Mesendoderm (in vitro differentiated cells): ENCODE measurements around the gene AGXT2.

Experiments
- DNase-seq: peaks from one replicate; pipeline ENCODE4 v3.0.0; 2013
- H2AK5ac ChIP-seq: 2 replicates; pipeline ENCODE4 v1.6.1; 2013; ENCODE audit warnings: low read length, inconsistent platforms
- H2BK120ac ChIP-seq: 2 replicates; pipeline ENCODE4 v1.6.1; 2013; ENCODE audit warnings: low read depth, mild to moderate bottlenecking, low read length, moderate library complexity, mixed read lengths
- H2BK15ac ChIP-seq: replicated peaks from 2 replicates; pipeline ENCODE4 v1.6.1; 2013; ENCODE audit warnings: low read depth, mild to moderate bottlenecking, moderate library complexity
- H2BK5ac ChIP-seq: 2 replicates; pipeline ENCODE4 v1.6.1; 2013; ENCODE audit warnings: low read length, inconsistent platforms
- H3K18ac ChIP-seq: 2 replicates; pipeline ENCODE4 v1.6.1; 2013; ENCODE audit warnings: mild to moderate bottlenecking, low read length, mixed read lengths
- H3K23ac ChIP-seq: one replicate; pipeline ENCODE4 v1.6.1; 2013; ENCODE audit warnings: low read length
- H3K27ac ChIP-seq: 2 replicates; pipeline ENCODE4 v1.5.1; 2013; ENCODE audit warnings: low read depth, mild to moderate bottlenecking, inconsistent platforms, low read length, moderate library complexity
- H3K27me3 ChIP-seq: 2 replicates; pipeline ENCODE4 v1.6.1; 2013; ENCODE audit warnings: low read length, control low read depth, mild to moderate bottlenecking, inconsistent platforms; ENCODE audit not compliant: insufficient read depth, poor library complexity
- H3K36me3 ChIP-seq: 2 replicates; pipeline ENCODE4 v1.6.1; 2013; ENCODE audit warnings: low read length, inconsistent platforms; ENCODE audit not compliant: control insufficient read depth, insufficient read depth
- H3K4ac ChIP-seq: one replicate; pipeline ENCODE4 v1.6.1; 2013; ENCODE audit warnings: low read depth, mild to moderate bottlenecking, low read length, moderate library complexity
- H3K4me1 ChIP-seq: 2 replicates; pipeline ENCODE4 v1.6.1; 2013; ENCODE audit warnings: low read depth, low read length, inconsistent platforms; ENCODE audit not compliant: control insufficient read depth
- H3K4me2 ChIP-seq: 2 replicates; pipeline ENCODE4 v1.6.1; 2013; ENCODE audit warnings: low read length
- H3K4me3 ChIP-seq: 2 replicates; pipeline ENCODE4 v1.5.1; 2013; ENCODE audit warnings: mild to moderate bottlenecking, low read length
- H3K56ac ChIP-seq: one replicate; pipeline ENCODE4 v1.6.1; 2013; ENCODE audit warnings: low read length
- H3K79me1 ChIP-seq: 2 replicates; pipeline ENCODE4 v1.6.1; 2013; ENCODE audit warnings: low read length, inconsistent platforms
- H3K79me2 ChIP-seq: 2 replicates; pipeline ENCODE4 v1.6.1; 2013; ENCODE audit warnings: mild to moderate bottlenecking, low read length; ENCODE audit not compliant: control insufficient read depth, insufficient read depth
- H3K9ac ChIP-seq: 2 replicates; pipeline ENCODE4 v1.6.1; 2013; ENCODE audit warnings: low read length, inconsistent platforms
- H4K5ac ChIP-seq: one replicate; pipeline ENCODE4 v1.6.1; 2013; ENCODE audit warnings: low read length
- H4K8ac ChIP-seq: one replicate; pipeline ENCODE4 v1.6.1; 2013; ENCODE audit warnings: low read depth, mild to moderate bottlenecking, control low read depth, low read length, moderate library complexity
- WGBS: extraction: QIAGEN DNeasy Blood & Tissue Kit; methylation state at CpG from one replicate; pipeline ENCODE4 v1.1.7; 2013; ENCODE audit warnings: low lambda C conversion rate, missing lambda C conversion rate; ENCODE audit not compliant: insufficient coverage; ENCODE audit errors: extremely low coverage; 5-methylcytosine and 5-hydroxymethylcytosine counted together

AGXT2 gene

GRCh38 chr5:35082530-35082929, 34.8 kb upstream of the AGXT2 start:
- Histone ChIP-seq H3K4me1 (no peaks in the 10 kb centered on the region), H3K4me3 (no peak overlapping the region)

GRCh38 chr5:35081134-35081533, 33.4 kb upstream of the AGXT2 start:
- Histone ChIP-seq H3K79me1 (no peaks in the 10 kb centered on the region), H2BK5ac (no peak overlapping the region), H3K27ac (no peak overlapping the region), H3K9ac (no peak overlapping the region), H4K5ac (no peak overlapping the region), H3K79me2 (no peaks in the 10 kb centered on the region), H2BK120ac (no peak overlapping the region), H3K4me1 (no peaks in the 10 kb centered on the region), H3K27me3 (no peaks in the 10 kb centered on the region), H3K18ac (no peak overlapping the region), H3K4ac (no peak overlapping the region), H3K36me3 (no peaks in the 10 kb centered on the region), H4K8ac (no peak overlapping the region), H3K4me3 (no peak overlapping the region), H2AK5ac (no peak overlapping the region), H3K4me2 (no peak overlapping the region), H2BK15ac (no peak overlapping the region), H3K56ac (no peak overlapping the region), H3K23ac (no peak overlapping the region)
- DNase-seq = no peak
- no CpG with 5 or more reads among the region's 6 CpGs for whole genome bisulfite sequencing

More at GRCh38 chr5:35082530-35082929, 34.8 kb upstream of the AGXT2 start:
- Histone ChIP-seq H2BK5ac (no peak overlapping the region), H3K9ac (no peak overlapping the region), H2BK15ac (no peak overlapping the region), H3K27me3 (no peaks in the 10 kb centered on the region), H3K27ac (no peak overlapping the region), H4K5ac (no peak overlapping the region), H3K18ac (no peak overlapping the region), H3K23ac (no peak overlapping the region), H3K79me2 (no peaks in the 10 kb centered on the region), H2AK5ac (no peak overlapping the region), H3K36me3 (no peaks in the 10 kb centered on the region), H2BK120ac (no peak overlapping the region), H3K4ac (no peak overlapping the region), H3K56ac (no peak overlapping the region), H4K8ac (no peak overlapping the region), H3K79me1 (no peaks in the 10 kb centered on the region), H3K4me2 (no peak overlapping the region)
- WGBS = no CpG with 5 or more reads among the region's 3 CpGs
- DNase-seq = no peak

- no peak overlapping the region for H3K4ac ChIP-seq
- H3K36me3 ChIP-seq = no peaks in the 10 kb centered on the region
- H3K27me3 ChIP-seq = no peaks in the 10 kb centered on the region
- H2BK120ac ChIP-seq = no peak overlapping the region
- no peak overlapping the region for H3K4me2 ChIP-seq
- H2AK5ac ChIP-seq = no peak overlapping the region
- H3K79me2 ChIP-seq = no peaks in the 10 kb centered on the region
- no peaks in the 10 kb centered on the region for H3K4me1 ChIP-seq
- no peak overlapping the region for H3K23ac ChIP-seq
- H3K27ac ChIP-seq = no peak overlapping the region
- no peak overlapping the region for H3K18ac ChIP-seq
- whole genome bisulfite sequencing = no CpG with 5 or more reads among the region's 4 CpGs
- H2BK5ac ChIP-seq = no peak overlapping the region
- no peaks in the 10 kb centered on the region for H3K79me1 ChIP-seq
- no peak for DNase-seq
- no peak overlapping the region for H3K9ac ChIP-seq
- H3K4me3 ChIP-seq = no peak overlapping the region
- no peak overlapping the region for H4K5ac ChIP-seq
- no peak overlapping the region for H3K56ac ChIP-seq
- H2BK15ac ChIP-seq = no peak overlapping the region
- no peak overlapping the region for H4K8ac ChIP-seq
Measured at GRCh38 chr5:35073160-35073559, 25.4 kb upstream of the AGXT2 start.

GRCh38 chr5:35069188-35069587, 21.4 kb upstream of the AGXT2 start:
- no peak overlapping the region for H3K9ac ChIP-seq
- WGBS = no CpG with 5 or more reads among the region's 1 CpG
- no peak overlapping the region for H3K4me2 ChIP-seq
- H3K56ac ChIP-seq = no peak overlapping the region
- H2AK5ac ChIP-seq = no peak overlapping the region
- H2BK5ac ChIP-seq = no peak overlapping the region
- H4K8ac ChIP-seq = no peak overlapping the region
- no peak overlapping the region for H3K18ac ChIP-seq
- H3K4me1 ChIP-seq = no peaks in the 10 kb centered on the region
- DNase-seq = no peak
- H3K4me3 ChIP-seq = no peak overlapping the region
- H3K23ac ChIP-seq = no peak overlapping the region
- no peak overlapping the region for H2BK15ac ChIP-seq
- H3K36me3 ChIP-seq = no peaks in the 10 kb centered on the region
- H2BK120ac ChIP-seq = no peak overlapping the region
- no peak overlapping the region for H3K4ac ChIP-seq
- H3K27ac ChIP-seq = no peak overlapping the region
- H3K27me3 ChIP-seq = no peaks in the 10 kb centered on the region
- no peaks in the 10 kb centered on the region for H3K79me2 ChIP-seq
- H3K79me1 ChIP-seq = no peaks in the 10 kb centered on the region
- H4K5ac ChIP-seq = no peak overlapping the region

- no peak overlapping the region for H3K18ac ChIP-seq
- no peak overlapping the region for H3K4me3 ChIP-seq
- no peak overlapping the region for H3K4ac ChIP-seq
- H3K36me3 ChIP-seq = no peaks in the 10 kb centered on the region
- H3K9ac ChIP-seq = no peak overlapping the region
- no peak overlapping the region for H2BK15ac ChIP-seq
- no peak overlapping the region for H2BK5ac ChIP-seq
- H4K8ac ChIP-seq = no peak overlapping the region
- no peaks in the 10 kb centered on the region for H3K79me1 ChIP-seq
- no CpG with 5 or more reads among the region's 2 CpGs for WGBS
- H4K5ac ChIP-seq = no peak overlapping the region
- H3K4me1 ChIP-seq = no peaks in the 10 kb centered on the region
- H3K79me2 ChIP-seq = no peaks in the 10 kb centered on the region
- H3K27me3 ChIP-seq = no peaks in the 10 kb centered on the region
- no peak overlapping the region for H3K23ac ChIP-seq
- no peak overlapping the region for H2AK5ac ChIP-seq
- H2BK120ac ChIP-seq = no peak overlapping the region
- no peak overlapping the region for H3K27ac ChIP-seq
- H3K56ac ChIP-seq = no peak overlapping the region
- no peak overlapping the region for H3K4me2 ChIP-seq
- no peak for DNase-seq
Measured at GRCh38 chr5:35067985-35068384, 20.2 kb upstream of the AGXT2 start.

GRCh38 chr5:35066260-35066795, 18.6 kb upstream of the AGXT2 start:
- WGBS = 95% methylated on average over 1 of the region's 5 CpGs
- no peak overlapping the region for H3K27ac ChIP-seq
- no peaks in the 10 kb centered on the region for H3K36me3 ChIP-seq
- no peak overlapping the region for H3K4me2 ChIP-seq
- H4K5ac ChIP-seq = no peak overlapping the region
- H3K18ac ChIP-seq = no peak overlapping the region
- H3K4me1 ChIP-seq = no peaks in the 10 kb centered on the region
- H3K9ac ChIP-seq = no peak overlapping the region
- no peak overlapping the region for H3K23ac ChIP-seq
- H3K27me3 ChIP-seq = no peaks in the 10 kb centered on the region
- H3K56ac ChIP-seq = no peak overlapping the region
- no peak overlapping the region for H2AK5ac ChIP-seq
- no peak overlapping the region for H2BK120ac ChIP-seq
- no peaks in the 10 kb centered on the region for H3K79me2 ChIP-seq
- no peak overlapping the region for H2BK5ac ChIP-seq
- no peaks in the 10 kb centered on the region for H3K79me1 ChIP-seq
- H3K4ac ChIP-seq = no peak overlapping the region
- no peak for DNase-seq
- no peak overlapping the region for H3K4me3 ChIP-seq
- no peak overlapping the region for H2BK15ac ChIP-seq
- no peak overlapping the region for H4K8ac ChIP-seq
